ENCODE data around the gene SLF2. TPM values are rescaled to one million over a fixed set of nuclear protein-coding genes. Genes with fewer than 3 reads are reported as not detected.

Gene SLF2
- total RNA-seq, 2 experiments from 2014 or later, result 52.1 to 58.2 TPM

- H3K4me3 ChIP-seq (ENCODE audit: low read depth, low read length, poor library complexity, severe bottlenecking), result no peak overlapping the region
- intact Hi-C loops (cut with micrococcal nuclease; ENCODE audit: unreplicated experiment), result no loop called here
- no peaks in the 10 kb centered on the region for H3K9me2 ChIP-seq (ENCODE audit: insufficient read depth, low read length)
- no peak overlapping the region for H2AFZ ChIP-seq (ENCODE audit: low read length)
- no peak overlapping the region for H3K27ac ChIP-seq (ENCODE audit: low read depth, low read length, poor library complexity, severe bottlenecking)
- DNase-seq (ENCODE audit: low spot score), result no peak
- no TSS peak for BruUV-seq (replicated peaks)
- TF ChIP-seq EZH2phosphoT487 (IDR thresholded peaks at IDR 0.05; ENCODE audit: borderline replicate concordance, low read depth, low read length) (no peak), CTCF (conservative IDR thresholded peaks at IDR 0.05; ENCODE audit: low read length) (no peak)
- no peaks in the 10 kb centered on the region for H3K36me3 ChIP-seq (ENCODE audit: insufficient read depth, low read length)
- peaks cover 8% of the 10 kb centered on the region; the same call in 1 of the 2 replicates for H3K79me2 ChIP-seq (ENCODE audit: insufficient read depth, low read depth, low read length)
- H3K4me2 ChIP-seq (ENCODE audit: low read length), result no peak overlapping the region
- ChIA-PET POLR2A (no interaction called here), CTCF (ENCODE audit: unreplicated experiment) (no interaction called here)
- H4K20me1 ChIP-seq (ENCODE audit: insufficient read depth, low read length), result no peaks in the 10 kb centered on the region
- H3K9me3 ChIP-seq (ENCODE audit: low read length), result no peaks in the 10 kb centered on the region
- H3K4me1 ChIP-seq (ENCODE audit: insufficient read depth, low read length, poor library complexity, severe bottlenecking), result peaks cover 40% of the 10 kb centered on the region
These were observed 5.6 kb upstream of the SLF2 start for GRCh38 chr10:100907175-100907574.

DNA sequence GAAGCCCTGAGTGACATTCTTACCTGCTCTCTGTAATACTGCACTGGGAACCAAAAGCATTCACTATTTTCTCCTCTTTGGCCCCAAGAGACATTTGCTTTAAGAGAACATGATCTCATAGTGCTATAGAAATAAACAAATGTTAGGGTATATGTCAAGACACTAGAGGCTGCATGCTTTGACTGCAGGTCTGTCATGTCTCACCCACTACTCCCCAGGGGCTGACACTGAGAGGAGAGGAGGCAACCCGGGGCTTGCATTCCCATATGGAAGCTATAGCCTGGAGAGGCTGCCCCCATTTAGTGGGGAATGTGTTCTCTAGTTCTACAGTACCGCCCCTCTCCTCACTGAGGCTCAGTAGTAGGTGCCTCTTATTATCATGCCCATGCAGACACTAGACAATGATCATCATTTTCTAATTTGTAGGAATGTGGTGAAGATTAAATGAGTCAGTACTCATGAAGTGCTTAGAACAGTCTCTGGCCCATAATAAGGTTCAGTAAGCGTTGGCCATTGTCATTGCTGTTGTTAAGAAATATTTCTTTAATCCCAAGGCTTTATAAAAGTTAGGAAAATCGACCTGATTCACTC is 4.9 kb upstream of the SLF2 start:
- Histone ChIP-seq H2AFZ (ENCODE audit: low read length) (no peak overlapping the region), H3K9me3 (ENCODE audit: low read length) (no peaks in the 10 kb centered on the region), H3K9me2 (ENCODE audit: insufficient read depth, low read length) (no peaks in the 10 kb centered on the region), H3K4me1 (ENCODE audit: insufficient read depth, low read length, poor library complexity, severe bottlenecking) (peaks cover 40% of the 10 kb centered on the region), H3K27ac (ENCODE audit: low read depth, low read length, poor library complexity, severe bottlenecking) (no peak overlapping the region), H3K36me3 (ENCODE audit: insufficient read depth, low read length) (no peaks in the 10 kb centered on the region), H3K4me3 (ENCODE audit: low read depth, low read length, poor library complexity, severe bottlenecking) (no peak overlapping the region), H3K79me2 (ENCODE audit: insufficient read depth, low read depth, low read length) (peaks cover 8% of the 10 kb centered on the region; the same call in 1 of the 2 replicates), H3K4me2 (ENCODE audit: low read length) (no peak overlapping the region), H4K20me1 (ENCODE audit: insufficient read depth, low read length) (no peaks in the 10 kb centered on the region)
- TF ChIP-seq EZH2phosphoT487 (IDR thresholded peaks at IDR 0.05; ENCODE audit: borderline replicate concordance, low read depth, low read length), result no peak
- TF ChIP-seq CTCF (conservative IDR thresholded peaks at IDR 0.05; ENCODE audit: low read length), result no peak
- BruUV-seq (replicated peaks), result no TSS peak
- ChIA-PET POLR2A (no interaction called here), CTCF (ENCODE audit: unreplicated experiment) (no interaction called here)
- intact Hi-C loops (cut with micrococcal nuclease; ENCODE audit: unreplicated experiment), result no loop called here
- DNase-seq (ENCODE audit: low spot score), result no peak

DNA sequence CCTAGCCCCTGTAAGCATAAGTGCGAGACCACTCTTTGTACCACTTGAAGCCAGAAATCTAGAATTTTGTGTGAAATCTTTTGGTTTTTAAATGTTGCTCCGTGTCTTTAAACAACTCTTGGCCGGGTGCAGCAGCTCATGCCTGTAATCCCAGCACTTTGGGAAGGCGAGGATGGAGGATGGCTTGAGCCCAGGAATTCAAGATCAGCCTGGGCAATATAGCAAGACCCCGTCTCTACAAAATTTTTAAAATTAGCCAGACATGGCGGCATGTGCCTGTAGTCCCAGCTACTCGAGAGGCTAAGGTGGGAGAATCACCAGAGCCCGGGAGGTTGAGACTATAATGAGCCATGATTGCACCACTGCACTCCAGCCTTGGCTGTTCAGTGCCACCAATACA is 4.4 kb upstream of the SLF2 start:
- BruUV-seq (replicated peaks), result no TSS peak
- H3K4me1 ChIP-seq (ENCODE audit: insufficient read depth, low read length, poor library complexity, severe bottlenecking), result peaks cover 40% of the 10 kb centered on the region
- H3K79me2 ChIP-seq (ENCODE audit: insufficient read depth, low read depth, low read length), result peaks cover 13% of the 10 kb centered on the region
- H2AFZ ChIP-seq (ENCODE audit: low read length), result no peak overlapping the region
- H3K9me2 ChIP-seq (ENCODE audit: insufficient read depth, low read length), result no peaks in the 10 kb centered on the region
- H3K9me3 ChIP-seq (ENCODE audit: low read length), result no peaks in the 10 kb centered on the region
- intact Hi-C loops (cut with micrococcal nuclease; ENCODE audit: unreplicated experiment), result no loop called here
- TF ChIP-seq CTCF (conservative IDR thresholded peaks at IDR 0.05; ENCODE audit: low read length) (no peak), EZH2phosphoT487 (IDR thresholded peaks at IDR 0.05; ENCODE audit: borderline replicate concordance, low read depth, low read length) (no peak)
- H4K20me1 ChIP-seq (ENCODE audit: insufficient read depth, low read length), result peaks cover 1% of the 10 kb centered on the region
- no peaks in the 10 kb centered on the region; the same call in 1 of the 2 replicates for H3K36me3 ChIP-seq (ENCODE audit: insufficient read depth, low read length)
- ChIA-PET CTCF (ENCODE audit: unreplicated experiment) (no interaction called here), POLR2A (interaction anchor here (0.6 kb wide), 1 partner anchor 106 kb away, joined by 4 read pairs; no protein-coding TSS in a partner anchor)
- H3K27ac ChIP-seq (ENCODE audit: low read depth, low read length, poor library complexity, severe bottlenecking), result no peak overlapping the region
- H3K4me3 ChIP-seq (ENCODE audit: low read depth, low read length, poor library complexity, severe bottlenecking), result no peak overlapping the region
- DNase-seq (ENCODE audit: low spot score), result no peak
- H3K4me2 ChIP-seq (ENCODE audit: low read length), result no peak overlapping the region
